RPMI7951 (cell line): ENCODE measurements around the gene STK17A. TPM values are rescaled to one million over a fixed set of nuclear protein-coding genes. Genes with fewer than 3 reads are reported as not detected.
A peak's percentile ranks its signal among the peaks of the same experiment; 100 is the strongest.
"Not testable (repeated sequence)": the region's sequence is repeated elsewhere in the genome, so short reads cannot be mapped to it uniquely, and the experiment has no call there.

Experiments used
- DNase-seq: peaks from one replicate; pipeline ENCODE4 v3.0.0-alpha.2; 2012; ENCODE audit warnings: low read depth
- total RNA-seq: library from RNA; depleted of rRNA; stranded (reverse); fragments of >200 nt; shearing (Covaris generic); gene quantifications from 2 replicates; pipeline ENCODE4 v1.2.3, GENCODE V29; 2014

The STK17A gene
- total RNA-seq, 1 experiment from 2014 or later, result 97.4 TPM

DNA sequence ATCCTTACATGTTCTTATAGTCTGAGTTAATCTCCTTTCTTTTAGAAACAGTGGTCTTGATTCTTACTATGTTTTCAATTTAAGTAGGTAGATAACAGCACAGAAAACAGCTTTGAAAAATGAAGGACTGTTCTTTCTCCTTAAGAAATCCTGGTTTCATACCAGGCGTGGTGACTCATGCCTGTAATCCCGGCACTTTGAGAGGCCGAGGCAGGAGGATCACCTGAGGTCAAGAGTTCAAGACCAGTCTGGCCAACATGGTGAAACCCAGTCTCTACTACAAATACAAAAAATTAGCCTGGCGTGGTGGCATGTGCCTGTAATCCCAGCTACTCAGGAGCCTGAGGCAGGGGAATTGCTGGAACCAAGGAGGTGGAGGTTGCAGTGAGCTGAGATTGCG lies 13.5 kb downstream of the STK17A start:
- DNase-seq, result peak; percentile 46

- no peak for DNase-seq
Observed at GRCh38 chr7:43600056-43600455, 17.1 kb downstream of the STK17A start.

DNA sequence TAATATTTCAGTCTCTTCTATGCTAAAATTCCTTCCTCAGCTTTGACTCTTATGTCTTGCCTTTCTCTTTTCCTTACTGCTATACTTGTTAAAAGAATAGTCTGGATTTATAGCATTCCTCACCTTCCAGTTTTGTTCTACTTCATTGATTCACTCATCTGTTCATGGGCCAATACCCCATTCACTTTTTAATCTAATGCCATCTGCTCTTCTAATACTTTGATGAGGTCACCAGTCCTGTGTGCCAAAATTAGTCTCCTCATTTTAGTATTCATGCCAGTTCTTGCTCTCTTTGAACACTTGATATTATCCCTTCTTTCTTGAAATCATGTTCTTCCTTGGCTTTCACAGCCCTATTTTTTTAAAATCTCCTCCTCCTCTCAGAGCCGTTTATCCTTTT lies 19.3 kb downstream of the STK17A start:
- DNase-seq, result no peak

DNA sequence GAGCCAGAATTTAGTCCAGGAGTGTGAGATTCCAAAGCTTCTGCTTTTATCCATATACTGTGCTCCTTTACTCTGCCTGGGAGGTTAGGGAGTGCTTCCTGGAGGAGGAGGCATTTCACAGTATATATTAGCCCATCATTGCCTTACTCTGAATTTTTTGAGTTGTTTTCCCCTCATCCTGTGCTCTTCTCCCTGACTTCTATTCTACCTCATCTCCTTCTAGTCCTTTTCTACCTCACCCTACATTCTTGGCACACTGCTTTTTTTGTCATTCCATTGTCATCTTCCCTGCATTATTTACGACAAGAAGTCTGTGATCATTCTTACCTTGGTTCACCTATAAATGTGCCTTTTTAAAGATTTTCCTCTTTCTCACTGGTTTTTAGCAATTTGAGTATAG lies 21.3 kb downstream of the STK17A start:
- no peak for DNase-seq

DNA sequence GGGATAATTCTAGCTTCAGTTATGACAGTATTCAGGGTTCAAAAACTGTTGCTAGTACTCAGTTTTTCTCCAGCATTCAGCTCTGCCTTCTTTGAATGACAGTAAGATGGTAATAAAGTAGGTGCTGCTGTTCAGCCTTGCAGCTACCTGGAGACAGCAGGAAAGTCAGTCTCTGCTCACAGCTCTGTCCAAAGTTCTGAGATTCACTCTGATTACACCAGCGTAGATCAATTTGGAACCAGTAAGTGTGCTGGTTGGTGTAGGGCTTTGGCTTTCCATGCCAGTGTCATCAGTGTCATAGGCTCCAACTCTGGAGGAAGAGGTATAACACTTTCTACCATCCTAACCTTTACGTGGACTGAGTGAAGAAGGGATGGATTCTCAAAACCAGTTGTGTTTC lies 26.2 kb downstream of the STK17A start:
- no peak for DNase-seq

- DNase-seq, result peak; percentile 47
Observed at GRCh38 chr7:43612128-43612527, 29.2 kb downstream of the STK17A start.

GRCh38 chr7:43612599-43613589 lies 30.0 kb downstream of the STK17A start:
- peak; percentile 72 for DNase-seq

- no peak for DNase-seq
Observed at GRCh38 chr7:43615558-43616145, 32.7 kb downstream of the STK17A start.

DNA sequence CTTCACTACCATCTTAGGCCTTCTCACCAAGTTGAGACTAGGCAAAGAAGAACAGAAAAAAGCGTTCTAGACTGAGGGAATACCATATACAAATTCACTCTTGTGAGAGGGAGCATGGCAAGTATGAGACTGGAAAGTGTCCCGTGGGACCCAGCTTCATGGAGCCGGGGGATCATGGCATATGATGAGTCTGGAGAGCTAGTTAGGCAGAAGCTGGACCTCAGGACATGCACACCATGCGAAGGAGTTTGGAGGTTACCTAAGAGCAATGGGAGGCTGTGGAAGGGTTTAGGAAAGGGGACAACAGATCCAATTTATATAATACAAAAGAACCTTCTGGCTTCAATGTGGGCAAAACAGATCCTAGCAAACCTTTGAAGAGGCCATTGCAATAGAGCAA lies 34.1 kb downstream of the STK17A start:
- no peak for DNase-seq

GRCh38 chr7:43618073-43618472 lies 35.2 kb downstream of the STK17A start:
- no peak for DNase-seq

DNA sequence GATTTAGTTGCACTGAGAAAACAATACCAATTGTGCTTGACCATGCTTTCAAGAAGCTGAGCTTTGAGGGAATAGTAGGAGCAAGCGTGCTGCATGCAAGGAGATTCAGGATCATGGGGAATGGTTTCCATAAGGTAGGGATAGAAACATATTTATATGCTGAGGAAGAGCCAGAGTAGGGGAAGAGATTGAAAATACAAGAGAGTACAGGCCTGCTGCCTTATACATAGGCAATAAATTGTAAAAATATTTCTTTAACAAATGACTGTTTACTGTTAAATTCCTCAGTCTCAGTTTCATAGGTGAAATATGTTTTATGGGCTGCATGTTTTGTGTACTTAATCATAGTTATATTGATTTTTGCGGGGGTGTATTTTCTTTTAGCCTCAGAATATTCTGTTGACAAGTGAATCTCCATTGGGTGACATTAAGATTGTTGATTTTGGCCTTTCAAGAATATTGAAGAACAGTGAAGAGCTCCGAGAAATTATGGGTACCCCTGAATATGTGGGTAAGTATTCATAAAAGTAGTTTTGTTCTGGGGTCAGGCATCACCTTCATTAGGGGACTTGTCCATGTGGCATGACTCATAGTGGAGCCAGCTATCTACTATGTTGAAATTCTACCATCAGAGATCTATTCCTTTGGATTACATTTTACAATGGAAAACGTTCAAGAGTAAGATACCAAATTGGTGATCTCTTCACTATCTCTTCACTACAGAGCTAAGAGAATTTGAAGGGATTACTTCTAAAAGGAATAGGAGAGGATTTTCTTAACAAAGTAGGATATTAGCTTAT lies 36.5 kb downstream of the STK17A start:
- no peak for DNase-seq

GRCh38 chr7:43621729-43622448 lies 39.0 kb downstream of the STK17A start:
- DNase-seq, result no peak

DNA sequence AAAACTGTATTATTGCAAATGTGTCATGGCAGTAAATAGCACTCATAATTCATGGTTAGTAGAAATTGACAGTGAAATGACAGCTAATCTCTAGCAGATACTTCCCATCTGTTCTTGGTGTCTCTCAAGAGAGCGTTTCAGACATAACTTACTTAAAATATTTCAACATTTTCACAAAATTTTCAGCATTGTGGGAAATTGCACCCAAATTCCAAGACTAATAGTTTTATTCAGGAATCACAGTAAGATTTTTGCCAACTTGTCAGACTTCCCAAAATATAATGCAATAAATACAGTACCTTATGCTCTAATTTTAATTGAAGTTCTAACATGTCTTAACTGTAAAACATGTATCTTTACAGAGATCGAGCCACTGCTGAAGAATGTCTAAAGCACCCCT lies 41.2 kb downstream of the STK17A start:
- no peak for DNase-seq

- no peak for DNase-seq
Observed at GRCh38 chr7:43625453-43625852, 42.5 kb downstream of the STK17A start.

DNA sequence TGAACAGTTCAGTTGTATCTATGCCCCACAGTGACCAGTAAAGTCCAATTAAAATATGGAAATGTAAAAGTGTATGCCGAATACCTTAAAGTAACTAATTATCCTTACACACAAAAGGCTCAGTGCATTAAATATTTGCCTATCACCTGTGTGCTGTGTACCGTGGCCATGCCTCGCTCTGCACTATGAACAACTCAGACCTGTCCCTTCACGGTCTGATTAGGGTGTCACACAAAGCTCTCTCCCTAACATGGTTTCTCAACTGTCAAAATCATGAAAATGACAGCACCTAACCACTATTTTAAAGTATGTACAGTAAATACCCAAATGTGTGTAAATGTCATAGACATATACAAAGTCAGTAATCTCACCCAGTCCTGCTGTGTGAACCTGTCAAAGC lies 43.1 kb downstream of the STK17A start:
- DNase-seq, result no peak

GRCh38 chr7:43626695-43627094 lies 43.8 kb downstream of the STK17A start:
- no peak for DNase-seq

- not testable (repeated sequence) for DNase-seq
Observed at GRCh38 chr7:43627798-43628197, 44.9 kb downstream of the STK17A start.

DNA sequence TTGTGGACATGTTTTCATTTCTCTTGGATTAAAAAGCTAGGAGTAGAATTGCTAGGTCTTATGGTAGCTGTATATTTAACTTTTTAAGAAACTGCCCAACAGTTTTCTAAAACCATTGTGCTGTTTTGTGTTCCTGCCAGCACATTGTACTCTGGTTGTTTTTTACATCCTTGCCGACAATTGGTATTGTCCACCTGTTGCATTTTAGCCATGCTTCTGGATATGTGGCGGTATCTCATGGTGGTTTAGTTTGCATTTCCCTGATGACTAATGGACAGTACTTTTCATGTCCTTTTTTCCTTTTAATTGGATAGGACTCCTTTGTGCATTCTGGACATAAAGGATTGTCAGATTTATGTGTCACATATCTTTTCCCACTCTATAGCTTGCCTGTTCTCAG lies 45.5 kb downstream of the STK17A start:
- DNase-seq, result peak; percentile 35

- DNase-seq, result no peak
Observed at GRCh38 chr7:43629857-43630256, 46.9 kb downstream of the STK17A start.

- no peak for DNase-seq
Observed at GRCh38 chr7:43630482-43630881, 47.6 kb downstream of the STK17A start.

DNA sequence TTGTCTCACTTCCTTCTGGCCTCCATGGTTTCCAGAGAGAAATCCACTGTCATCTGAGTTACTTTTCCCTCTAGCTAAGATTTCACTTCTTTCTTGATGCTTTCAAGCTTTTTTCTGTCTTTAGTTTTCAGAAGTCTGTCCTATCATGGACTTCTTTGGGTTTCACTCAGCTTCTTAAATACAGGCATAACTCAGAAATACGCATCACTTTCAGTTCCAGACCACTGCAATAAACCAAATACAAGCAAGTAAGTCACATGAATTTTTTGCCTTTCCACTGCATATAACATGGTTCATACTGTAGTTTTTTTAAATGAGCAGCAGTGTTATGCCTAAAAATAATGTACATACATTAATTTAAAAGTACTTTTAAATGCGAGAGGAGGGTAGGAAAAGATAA lies 48.7 kb downstream of the STK17A start:
- DNase-seq, result no peak

DNA sequence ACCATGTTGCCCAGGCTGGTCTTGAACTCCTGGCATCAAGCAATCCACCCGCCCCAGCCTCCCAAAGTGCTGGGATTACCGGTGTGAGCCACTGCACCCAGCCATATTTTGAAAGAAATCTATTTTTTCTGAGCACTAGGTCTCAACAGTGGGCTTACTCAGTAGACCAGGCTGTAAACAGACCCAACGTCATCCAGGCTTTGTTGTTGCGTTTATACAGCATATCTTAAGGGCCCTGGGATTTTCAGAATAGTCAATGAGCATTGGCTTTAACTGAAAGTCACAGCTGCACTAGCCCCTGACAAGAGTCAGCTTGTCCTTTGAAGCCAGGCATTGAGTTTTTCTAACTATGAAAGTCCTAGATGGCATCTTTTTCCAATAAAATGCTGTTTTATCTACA lies 49.8 kb downstream of the STK17A start:
- DNase-seq, result no peak
